Suprapubic skin (tissue), 3 donors: ENCODE measurements around the gene FILIP1L.

ENCODE experiments used
- POLR2AphosphoS5 ChIP-seq, 3 donors: sonication (generic); formaldehyde crosslinking; IDR thresholded peaks; one replicate each; pipeline ENCODE4 v1.6.1; 2017; ENCODE audit warnings: antibody characterized with exemption in 3 of 3
- TF ChIP-seq, protein P1 (sequence below), 2 donors: fragments of 200-600 bp in 1 of 2; fragments of 450-650 bp in 1 of 2; sonication (generic) in 1 of 2; IDR thresholded peaks; one replicate each; pipeline ENCODE4 v1.5.1; 2016 to 2019; ENCODE audit warnings: antibody characterized with exemption in 2 of 2, mild to moderate bottlenecking in 1 of 2, moderate library complexity in 1 of 2

DNA sequence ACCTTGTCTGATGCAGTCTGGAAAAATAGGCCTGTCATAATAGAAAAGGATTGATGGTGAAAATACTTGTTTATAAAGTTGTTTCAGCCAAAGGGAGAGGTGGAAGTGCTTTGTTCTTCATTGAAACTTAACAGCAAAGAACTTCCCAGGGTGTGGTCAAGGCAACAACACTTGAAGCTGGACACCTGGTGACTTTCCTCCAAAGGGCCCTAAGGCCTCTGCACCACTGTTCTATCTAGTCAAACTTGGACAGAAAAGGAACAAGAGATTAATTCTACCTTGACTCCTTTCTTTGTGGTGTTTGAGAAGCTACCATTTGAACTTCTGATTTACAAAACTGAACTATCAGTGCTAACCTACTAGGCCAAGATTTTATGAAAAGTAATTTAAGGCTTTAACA, 194.6 kb downstream of the FILIP1L start:
- no peak for TF ChIP-seq POLR2AphosphoS5 (IDR thresholded peaks at IDR 0.05)
- TF ChIP-seq, protein P1, sequence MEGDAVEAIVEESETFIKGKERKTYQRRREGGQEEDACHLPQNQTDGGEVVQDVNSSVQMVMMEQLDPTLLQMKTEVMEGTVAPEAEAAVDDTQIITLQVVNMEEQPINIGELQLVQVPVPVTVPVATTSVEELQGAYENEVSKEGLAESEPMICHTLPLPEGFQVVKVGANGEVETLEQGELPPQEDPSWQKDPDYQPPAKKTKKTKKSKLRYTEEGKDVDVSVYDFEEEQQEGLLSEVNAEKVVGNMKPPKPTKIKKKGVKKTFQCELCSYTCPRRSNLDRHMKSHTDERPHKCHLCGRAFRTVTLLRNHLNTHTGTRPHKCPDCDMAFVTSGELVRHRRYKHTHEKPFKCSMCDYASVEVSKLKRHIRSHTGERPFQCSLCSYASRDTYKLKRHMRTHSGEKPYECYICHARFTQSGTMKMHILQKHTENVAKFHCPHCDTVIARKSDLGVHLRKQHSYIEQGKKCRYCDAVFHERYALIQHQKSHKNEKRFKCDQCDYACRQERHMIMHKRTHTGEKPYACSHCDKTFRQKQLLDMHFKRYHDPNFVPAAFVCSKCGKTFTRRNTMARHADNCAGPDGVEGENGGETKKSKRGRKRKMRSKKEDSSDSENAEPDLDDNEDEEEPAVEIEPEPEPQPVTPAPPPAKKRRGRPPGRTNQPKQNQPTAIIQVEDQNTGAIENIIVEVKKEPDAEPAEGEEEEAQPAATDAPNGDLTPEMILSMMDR (IDR thresholded peaks at IDR 0.05), result no peak
